ENCODE results near the gene GPD1L.

The GPD1L gene

GRCh38 chr3:32140943-32141342, 34.5 kb downstream of the GPD1L start:
- DNase-seq: no peak

DNA sequence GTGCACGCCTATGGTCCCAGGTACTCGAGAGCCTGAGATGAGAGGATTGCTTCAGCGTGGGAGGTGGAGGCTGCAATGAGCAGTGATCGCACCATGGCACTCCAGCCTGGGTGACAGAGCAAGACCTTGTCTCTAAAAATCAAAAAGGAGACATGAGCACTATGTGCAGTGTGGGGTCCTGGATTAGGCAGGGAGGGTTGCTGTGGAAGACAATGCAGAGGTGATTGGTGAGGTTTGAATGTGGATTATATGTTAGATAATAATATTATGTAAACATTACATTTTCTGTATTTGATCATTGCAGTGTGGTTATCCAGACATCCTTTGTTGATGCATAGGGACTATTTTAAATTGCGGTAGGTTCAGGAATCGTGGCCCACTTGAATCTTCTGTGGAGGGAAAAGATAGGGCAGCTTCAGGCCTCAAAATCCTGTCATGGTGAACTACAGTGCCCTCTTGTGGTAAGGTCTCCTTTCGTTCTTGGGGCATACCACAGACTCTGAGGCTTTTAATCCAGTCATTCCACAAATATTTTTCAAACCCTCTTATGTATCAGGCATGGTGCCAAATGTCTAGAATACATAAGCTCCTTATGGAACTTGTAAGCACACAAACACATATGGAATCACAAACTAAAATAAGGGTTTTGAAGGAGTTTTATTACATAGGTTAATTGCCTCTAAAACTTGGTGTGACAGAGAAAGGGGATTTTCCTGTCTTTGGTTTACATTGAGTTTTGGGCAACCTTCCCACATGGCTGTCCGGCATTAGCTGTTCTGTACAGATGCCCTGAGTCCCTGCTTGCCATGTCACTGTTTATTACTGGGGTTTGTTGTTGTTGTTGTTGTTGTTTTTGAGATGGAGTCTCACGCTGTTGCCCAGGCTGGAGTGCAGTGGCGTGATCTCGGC, 37.7 kb downstream of the GPD1L start:
- DNase-seq: peak; percentile 91

- DNase-seq: no peak
These were observed 40.4 kb downstream of the GPD1L start for GRCh38 chr3:32146746-32147211.

- no peak for DNase-seq
These were observed 41.1 kb downstream of the GPD1L start for GRCh38 chr3:32147509-32147908.

DNA sequence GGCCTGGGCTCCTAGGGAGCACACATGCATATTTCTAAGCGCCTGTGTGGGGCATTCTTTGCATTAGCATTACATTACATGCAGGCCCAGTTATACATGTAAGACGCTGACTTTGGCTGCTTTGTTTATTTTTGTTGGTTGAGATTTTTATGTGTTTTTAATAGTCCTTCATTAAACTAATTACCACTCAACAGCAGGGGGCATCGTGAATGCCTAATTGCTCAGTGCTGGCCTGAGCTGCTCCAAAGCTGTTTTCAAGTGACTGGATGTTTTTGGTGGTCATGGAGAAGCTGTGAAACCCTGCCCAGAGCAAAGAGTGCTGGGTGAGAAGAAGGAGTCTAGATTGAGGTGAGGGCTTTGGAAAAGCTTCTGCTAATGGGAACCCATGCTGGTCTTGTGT, 41.5 kb downstream of the GPD1L start:
- DNase-seq: no peak

- DNase-seq: no peak
These were observed 41.9 kb downstream of the GPD1L start for GRCh38 chr3:32148351-32148750.

DNA sequence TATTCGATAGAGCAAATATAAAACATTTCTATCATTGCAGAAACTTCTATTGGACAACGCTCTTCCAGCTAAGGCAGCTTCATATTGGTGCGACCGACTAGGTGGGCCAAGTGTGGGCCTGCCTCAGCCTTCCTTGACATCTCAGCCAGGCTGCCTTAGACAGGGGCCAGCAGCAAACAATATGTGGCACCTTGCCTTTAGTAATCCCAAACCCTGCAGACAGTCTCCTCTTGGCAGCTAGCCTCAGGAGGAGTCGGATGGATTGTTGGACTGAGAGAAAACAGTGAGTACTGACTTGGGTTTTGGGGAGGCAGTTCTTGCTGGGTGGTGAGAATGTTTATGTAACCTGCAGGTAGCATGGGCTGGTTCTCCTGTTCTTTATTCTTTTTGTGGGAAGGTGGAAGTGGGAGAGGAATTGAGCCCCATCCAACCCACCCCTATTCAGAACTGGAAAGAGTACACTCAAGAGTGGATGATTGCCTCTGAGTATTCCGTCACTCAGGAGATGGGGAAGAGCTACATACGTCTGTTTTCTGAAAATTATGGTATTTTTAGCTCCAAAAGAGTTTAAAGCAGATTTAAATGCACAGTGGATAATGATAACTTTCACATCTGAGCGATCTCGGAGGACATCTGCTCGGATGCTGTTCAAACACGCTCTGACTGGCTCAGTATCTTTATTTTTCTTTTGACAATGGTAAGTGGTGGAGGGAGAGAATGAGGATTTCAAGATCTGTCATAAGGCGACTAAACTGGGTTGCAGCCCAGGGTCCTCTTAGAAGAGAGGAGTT, 47.2 kb downstream of the GPD1L start:
- no peak for DNase-seq

- DNase-seq: no peak
These were observed 47.8 kb downstream of the GPD1L start for GRCh38 chr3:32154205-32154579.

GRCh38 chr3:32155117-32155516, 48.7 kb downstream of the GPD1L start:
- no peak for DNase-seq

GRCh38 chr3:32157600-32158264, 51.3 kb downstream of the GPD1L start:
- DNase-seq: no peak

DNA sequence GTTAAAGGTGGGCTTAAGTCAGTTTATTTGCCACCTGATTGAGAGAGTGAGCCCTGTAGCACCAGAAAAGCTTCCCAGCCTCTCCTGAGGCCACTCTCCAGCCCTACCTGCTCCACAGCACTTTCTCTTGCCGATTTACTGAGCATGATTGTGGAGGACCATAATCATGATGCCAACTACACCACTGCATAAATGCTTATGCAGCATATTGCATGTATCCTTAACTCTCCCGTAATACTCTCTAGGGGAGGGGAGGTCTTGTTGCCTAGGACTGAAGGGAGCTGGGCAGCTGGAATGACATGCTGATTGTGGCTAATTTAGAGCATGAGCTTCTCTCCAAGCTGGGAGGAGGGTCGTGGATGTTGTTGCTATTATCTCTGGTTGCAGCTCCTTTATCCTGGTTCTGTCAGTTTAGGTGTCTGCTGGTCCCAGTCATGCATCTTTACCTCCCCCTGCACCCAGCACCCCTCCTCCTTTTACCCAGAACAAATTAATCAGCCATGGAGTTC, 54.3 kb downstream of the GPD1L start:
- DNase-seq: no peak

- no peak for DNase-seq
These were observed 59.0 kb downstream of the GPD1L start for GRCh38 chr3:32165442-32165841.

GRCh38 chr3:32166654-32167053, 60.2 kb downstream of the GPD1L start:
- DNase-seq: no peak

GRCh38 chr3:32172420-32172819, 66.0 kb downstream of the GPD1L start:
- no peak for DNase-seq

DNA sequence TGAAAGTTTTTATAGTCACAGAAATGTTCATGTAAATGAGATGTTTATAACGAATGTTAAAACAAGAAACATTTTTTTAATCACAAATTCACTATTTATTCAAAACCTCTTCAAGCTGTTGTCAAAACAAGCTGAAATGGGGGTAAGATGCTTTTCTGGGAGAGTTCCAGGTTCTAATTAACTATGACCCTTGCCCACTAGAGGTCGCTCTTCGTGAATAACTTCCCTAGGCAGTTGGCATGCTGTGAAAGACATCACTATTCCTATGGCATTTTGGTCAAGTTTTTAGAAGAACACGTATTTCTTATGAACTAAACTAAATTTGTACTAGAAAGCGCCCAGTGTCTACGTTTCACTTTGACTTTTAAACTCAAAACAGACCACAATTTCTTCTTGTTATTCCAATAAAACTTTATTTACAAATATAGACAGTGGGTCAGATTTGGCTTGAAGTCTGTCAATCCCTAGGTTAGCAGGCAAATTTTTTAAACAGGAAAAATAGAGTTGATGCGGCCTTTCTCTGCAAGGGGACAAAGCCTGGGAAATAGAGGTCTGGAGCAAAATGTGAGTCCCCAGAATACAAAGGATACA, 69.3 kb downstream of the GPD1L start:
- peak; percentile 69 for DNase-seq

- DNase-seq: peak; percentile 3
These were observed 70.7 kb downstream of the GPD1L start for GRCh38 chr3:32176989-32177701.

DNA sequence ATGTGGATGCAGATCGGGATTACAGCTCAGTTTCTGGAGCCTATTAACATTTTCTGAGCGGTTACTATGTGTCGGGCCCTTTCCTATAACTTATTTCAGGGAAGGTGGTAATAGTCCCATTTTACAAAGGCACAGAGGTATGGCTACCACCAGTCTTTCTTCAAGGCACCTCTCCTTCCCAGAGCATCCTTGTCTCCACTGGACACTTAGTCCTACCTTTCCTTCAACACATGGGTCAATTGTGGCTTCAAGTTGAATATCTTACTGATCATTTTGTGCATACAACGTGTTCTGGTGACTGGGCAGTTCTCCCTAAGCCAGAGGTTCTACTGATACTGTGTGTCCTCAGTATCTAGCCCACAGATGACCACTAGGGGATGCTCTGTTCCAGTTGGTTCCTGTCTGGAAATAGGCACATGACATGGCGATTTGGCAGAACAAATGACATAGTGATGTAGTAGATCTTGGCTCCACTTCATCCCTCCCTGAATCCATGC, 71.3 kb downstream of the GPD1L start:
- DNase-seq: peak; percentile 27

GRCh38 chr3:32180141-32180784, 73.8 kb downstream of the GPD1L start:
- DNase-seq: no peak

GRCh38 chr3:32181365-32181764, 74.9 kb downstream of the GPD1L start:
- no peak for DNase-seq

- no peak for DNase-seq
These were observed 75.4 kb downstream of the GPD1L start for GRCh38 chr3:32181796-32182195.

- DNase-seq: no peak
These were observed 77.8 kb downstream of the GPD1L start for GRCh38 chr3:32184187-32184730.
